ENCODE measurements around the gene RAPGEF6. TPM values are rescaled to one million over a fixed set of nuclear protein-coding genes. Genes with fewer than 3 reads are reported as not detected.
"Not testable (repeated sequence)": the region's sequence is repeated elsewhere in the genome, so short reads cannot be mapped to it uniquely, and the experiment has no call there.

Gene RAPGEF6
- total RNA-seq, 1 experiment from 2014 or later = 25.0 TPM

GRCh38 chr5:131682175-131682574 lies 47.1 kb upstream of the RAPGEF6 start:
- in situ Hi-C loops (cut with HindIII; ENCODE audit: low pct_unique_long_range_greater_than_20kb, low sequenced_read_pairs) = no loop called here
- H3K9me3 ChIP-seq (ENCODE audit: control insufficient read depth, insufficient read depth, low read depth, low read length) = no peaks in the 10 kb centered on the region
- POLR2A ChIA-PET = no interaction called here

GRCh38 chr5:131679911-131680310 lies 44.9 kb upstream of the RAPGEF6 start:
- Histone ChIP-seq H3K27me3 (ENCODE audit: control insufficient read depth, insufficient read depth, low read length) (no peaks in the 10 kb centered on the region), H3K27ac (ENCODE audit: low read length) (no peak overlapping the region), H3K4me1 (ENCODE audit: control insufficient read depth, insufficient read depth, low read length) (no peaks in the 10 kb centered on the region), H3K36me3 (ENCODE audit: control insufficient read depth, insufficient read depth, low read length) (peaks cover 11% of the 10 kb centered on the region), H3K4me3 (ENCODE audit: low read depth in 2 of 2, low read length in 2 of 2) (no peak overlapping the region), H3K9me3 (ENCODE audit: control insufficient read depth, insufficient read depth, low read depth, low read length) (no peaks in the 10 kb centered on the region)
- DNase-seq (ENCODE audit: low read depth, low spot score) (no peak), ATAC-seq (no peak)
- no peak for TF ChIP-seq SIN3A (IDR thresholded peaks at IDR 0.05; ENCODE audit: borderline replicate concordance, insufficient read depth, low read depth, low read length)
- TF ChIP-seq CTCF (IDR thresholded peaks at IDR 0.05) = no peak
- TF ChIP-seq REST (IDR thresholded peaks at IDR 0.05; ENCODE audit: insufficient read depth in 1 of 2, low read depth in 2 of 2, low read length in 1 of 2) = no peak
- no peak for TF ChIP-seq POLR2AphosphoS5 (IDR thresholded peaks at IDR 0.05; ENCODE audit: low read depth, low read length)
- no peak for TF ChIP-seq TCF7L2 (IDR thresholded peaks at IDR 0.05; ENCODE audit: low read depth, low read length)
- CTCF ChIA-PET = no interaction called here
- in situ Hi-C loops (cut with HindIII; ENCODE audit: low pct_unique_long_range_greater_than_20kb, low sequenced_read_pairs) = no loop called here
- intact Hi-C loops (cut with micrococcal nuclease; ENCODE audit: unreplicated experiment) = no loop called here
- BruUV-seq (replicated peaks) = no TSS peak
- POLR2A ChIA-PET = no interaction called here

More at GRCh38 chr5:131682175-131682574, 47.1 kb upstream of the RAPGEF6 start:
- no peak for ATAC-seq
- Histone ChIP-seq H3K4me3 (ENCODE audit: low read depth in 2 of 2, low read length in 2 of 2) (no peak overlapping the region), H3K27me3 (ENCODE audit: control insufficient read depth, insufficient read depth, low read length) (no peaks in the 10 kb centered on the region), H3K27ac (ENCODE audit: low read length) (no peak overlapping the region), H3K4me1 (ENCODE audit: control insufficient read depth, insufficient read depth, low read length) (no peaks in the 10 kb centered on the region), H3K36me3 (ENCODE audit: control insufficient read depth, insufficient read depth, low read length) (peaks cover 6% of the 10 kb centered on the region)
- DNase-seq (ENCODE audit: low read depth, low spot score) = no peak
- CTCF ChIA-PET = no interaction called here
- no TSS peak for BruUV-seq (replicated peaks)
- TF ChIP-seq POLR2AphosphoS5 (IDR thresholded peaks at IDR 0.05; ENCODE audit: low read depth, low read length) = no peak
- TF ChIP-seq TCF7L2 (IDR thresholded peaks at IDR 0.05; ENCODE audit: low read depth, low read length) = no peak
- TF ChIP-seq CTCF (IDR thresholded peaks at IDR 0.05) = no peak
- TF ChIP-seq SIN3A (IDR thresholded peaks at IDR 0.05; ENCODE audit: borderline replicate concordance, insufficient read depth, low read depth, low read length) = no peak
- TF ChIP-seq REST (IDR thresholded peaks at IDR 0.05; ENCODE audit: insufficient read depth in 1 of 2, low read depth in 2 of 2, low read length in 1 of 2) = no peak
- intact Hi-C loops (cut with micrococcal nuclease; ENCODE audit: unreplicated experiment) = no loop called here

GRCh38 chr5:131678273-131678672 lies 43.2 kb upstream of the RAPGEF6 start:
- H3K4me3 ChIP-seq (ENCODE audit: low read depth in 2 of 2, low read length in 2 of 2); H3K4me1 ChIP-seq (ENCODE audit: control insufficient read depth, insufficient read depth, low read length); H3K9me3 ChIP-seq (ENCODE audit: control insufficient read depth, insufficient read depth, low read depth, low read length); DNase-seq (ENCODE audit: low read depth, low spot score); intact Hi-C loops (cut with micrococcal nuclease; ENCODE audit: unreplicated experiment); POLR2A ChIA-PET; BruUV-seq (replicated peaks); ATAC-seq; in situ Hi-C loops (cut with HindIII; ENCODE audit: low pct_unique_long_range_greater_than_20kb, low sequenced_read_pairs); CTCF ChIA-PET; H3K27me3 ChIP-seq (ENCODE audit: control insufficient read depth, insufficient read depth, low read length); H3K27ac ChIP-seq (ENCODE audit: low read length): not testable (repeated sequence)
- H3K36me3 ChIP-seq (ENCODE audit: control insufficient read depth, insufficient read depth, low read length) = peaks cover 11% of the 10 kb centered on the region
